GM23338 (cell line): ENCODE data around the gene IGFBP7. TPM values are rescaled to one million over a fixed set of nuclear protein-coding genes. Genes with fewer than 3 reads are reported as not detected.

Source experiments
- ATAC-seq: fragments of 200-7000 bp; cut with Tn5 transposase; 3 replicates; pipeline ENCODE4 v1.9.1; 2020
- DNase-seq: peaks from one replicate; pipeline ENCODE4 v3.0.0-alpha.2; 2015; ENCODE audit warnings: low spot score
- H2AFZ ChIP-seq: fragments of 200-600 bp; sonication (generic); 2 replicates; pipeline ENCODE4 v1.8.0; 2016; ENCODE audit warnings: antibody characterized with exemption, mild to moderate bottlenecking, moderate library complexity
- H3F3A ChIP-seq: fragments of 200-600 bp; sonication (generic); replicated peaks from 2 replicates; pipeline ENCODE4 v1.8.0; 2017; ENCODE audit warnings: antibody characterized with exemption, mixed run types, low read depth
- H3K27ac ChIP-seq: fragments of 200-600 bp; sonication (generic); 2 replicates; pipeline ENCODE4 v1.6.1; 2016; ENCODE audit warnings: low read depth
- H3K27me3 ChIP-seq: fragments of 200-600 bp; sonication (generic); 2 replicates; pipeline ENCODE4 v1.8.0; 2016; ENCODE audit warnings: mild to moderate bottlenecking, mixed run types, moderate library complexity; ENCODE audit not compliant: insufficient read depth
- H3K36me3 ChIP-seq: fragments of 200-600 bp; sonication (generic); 2 replicates; pipeline ENCODE4 v1.8.0; 2016; ENCODE audit warnings: mild to moderate bottlenecking; ENCODE audit not compliant: insufficient read depth
- H3K4me1 ChIP-seq: fragments of 200-600 bp; sonication (generic); 2 replicates; pipeline ENCODE4 v1.8.0; 2016; ENCODE audit warnings: mild to moderate bottlenecking, moderate library complexity; ENCODE audit not compliant: insufficient read depth
- H3K4me2 ChIP-seq: fragments of 200-600 bp; sonication (generic); 2 replicates; pipeline ENCODE4 v1.7.1; 2017; ENCODE audit warnings: mixed run types
- H3K4me3 ChIP-seq: fragments of 200-600 bp; sonication (generic); 2 replicates; pipeline ENCODE4 v1.6.1; 2016; ENCODE audit warnings: mixed run types
- H3K79me2 ChIP-seq: fragments of 200-600 bp; sonication (generic); replicated peaks from 2 replicates; pipeline ENCODE4 v1.8.0; 2017; ENCODE audit warnings: mild to moderate bottlenecking; ENCODE audit not compliant: insufficient read depth
- H3K9me2 ChIP-seq: fragments of 200-600 bp; sonication (generic); 2 replicates; pipeline ENCODE4 v1.8.0; 2017; ENCODE audit not compliant: insufficient read depth
- H4K20me1 ChIP-seq: fragments of 200-600 bp; sonication (generic); replicated peaks from 2 replicates; pipeline ENCODE4 v1.8.0; 2017; ENCODE audit warnings: mild to moderate bottlenecking; ENCODE audit not compliant: insufficient read depth
- H3K27ac Mint-ChIP-seq: 2 replicates; pipeline ENCODE4 v1.8.0; 2020; ENCODE audit warnings: inconsistent platforms, mild to moderate bottlenecking, moderate library complexity, mixed read lengths
- H3K27me3 Mint-ChIP-seq: 3 replicates; pipeline ENCODE4 v1.8.0; 2022; ENCODE audit warnings: low read depth, mild to moderate bottlenecking, moderate library complexity, mixed read lengths, inconsistent platforms; ENCODE audit not compliant: insufficient read depth, poor library complexity
- H3K36me3 Mint-ChIP-seq: 3 replicates; pipeline ENCODE4 v1.8.0; 2021; ENCODE audit warnings: low read depth, mild to moderate bottlenecking, inconsistent platforms, moderate library complexity, mixed read lengths
- H3K4me1 Mint-ChIP-seq: 3 replicates; pipeline ENCODE4 v1.8.0; 2020; ENCODE audit warnings: mild to moderate bottlenecking, inconsistent platforms, mixed read lengths
- H3K4me3 Mint-ChIP-seq: 3 replicates; pipeline ENCODE4 v1.8.0; 2021; ENCODE audit warnings: moderate library complexity, mild to moderate bottlenecking, inconsistent platforms, mixed read lengths
- H3K9me3 Mint-ChIP-seq: 3 replicates; pipeline ENCODE4 v1.8.0; 2020; ENCODE audit warnings: moderate library complexity, mild to moderate bottlenecking, inconsistent platforms, mixed read lengths
- EZH2 ChIP-seq: fragments of 200-600 bp; sonication (generic); IDR thresholded peaks from one replicate; pipeline ENCODE4 v1.8.0; 2017; ENCODE audit warnings: antibody characterized with exemption, mild to moderate bottlenecking, low read depth; ENCODE audit not compliant: unreplicated experiment
- EZH2phosphoT487 ChIP-seq: fragments of 200-600 bp; sonication (generic); IDR thresholded peaks from one replicate; pipeline ENCODE4 v1.8.1; 2018; ENCODE audit warnings: antibody characterized with exemption; ENCODE audit not compliant: unreplicated experiment
- JUNB ChIP-seq: IDR thresholded peaks from one replicate; pipeline ENCODE4 v1.6.1; 2016; ENCODE audit warnings: antibody characterized with exemption; ENCODE audit not compliant: unreplicated experiment
- POLR2AphosphoS5 ChIP-seq: IDR thresholded peaks from 2 replicates; pipeline ENCODE4 v1.6.1; 2016; ENCODE audit warnings: antibody characterized with exemption, low read depth
- STAT1 ChIP-seq: IDR thresholded peaks from one replicate; pipeline ENCODE4 v1.6.1; 2016; ENCODE audit warnings: antibody characterized with exemption; ENCODE audit not compliant: unreplicated experiment
- ZNF114 ChIP-seq: fragments of 250-450 bp; sonication (Bioruptor Pico); IDR thresholded peaks from 2 replicates; pipeline ENCODE4 v1.5.0; 2020; ENCODE audit warnings: mild to moderate bottlenecking, moderate library complexity
- long read RNA-seq: library from polyadenylated mRNA; unstranded; transcript quantifications from one replicate; pipeline ENCODE4 v2.0.0, GENCODE V29; 2020; ENCODE audit not compliant: unreplicated experiment
- polyA plus RNA-seq: library from polyadenylated mRNA; unstranded; fragments of >200 nt; fragmentation: Nextera tagmentation; extraction: Ambion mirVana; gene quantifications from 2 replicates; pipeline ENCODE4 v1.2.1, GENCODE V29; 2016
- total RNA-seq: library from RNA; depleted of rRNA; stranded (reverse); fragments of >200 nt; shearing (Covaris generic); gene quantifications from 2 replicates; pipeline ENCODE4 v1.2.3, GENCODE V29; 2014; rRNA removed
- TF ChIP-seq, protein P1 (sequence below): fragments of 250-450 bp; sonication (Bioruptor Pico); IDR thresholded peaks from 2 replicates; pipeline ENCODE4 v1.5.0; 2020; ENCODE audit warnings: mild to moderate bottlenecking, moderate library complexity
- TF ChIP-seq, protein P2 (sequence below), 2 experiments: fragments of 200-600 bp in 1 of 2; sonication (generic) in 1 of 2; conservative IDR thresholded peaks; 2 replicates each; pipeline versions ENCODE4 v1.5.1 to v1.6.1; 2016 to 2017; ENCODE audit warnings: antibody characterized with exemption in 2 of 2, low read depth in 2 of 2, mild to moderate bottlenecking in 2 of 2, moderate library complexity in 1 of 2
- TF ChIP-seq, protein P3 (sequence below): IDR thresholded peaks from 2 replicates; pipeline ENCODE4 v1.6.1; 2016; ENCODE audit warnings: antibody characterized with exemption

IGFBP7 gene
- 0.49 TPM in 1 of 2 replicates, not detected in the other for total RNA-seq
- 7.9 and 13.2 TPM in 2 replicates for polyA plus RNA-seq
- long read RNA-seq = 0 reads

GRCh38 chr4:57109847-57110639, at the start of gene IGFBP7:
TSS of gene IGFBP7 (minus strand) at chr4:57110385. CDS start at chr4:57110351, 34 bp downstream.
- no peak within 1 kb of the TSS for H3K27ac ChIP-seq
- H3K4me1 Mint-ChIP-seq = peaks cover 19% of the 10 kb centered on the region
- peak within 1 kb of the TSS; percentile 91 for H3K4me3 Mint-ChIP-seq
- peaks cover 29% of the 10 kb centered on the region for H3K27me3 Mint-ChIP-seq
- no peaks in the 10 kb centered on the region for H3K9me3 Mint-ChIP-seq
- H3K4me2 ChIP-seq = peak within 1 kb of the TSS; percentile 96
- peak; percentile 47 for DNase-seq
- H3K9me2 ChIP-seq = no peaks in the 10 kb centered on the region
- H3K4me3 ChIP-seq = peak within 1 kb of the TSS; percentile 69
- H3K36me3 Mint-ChIP-seq = no peaks in the 10 kb centered on the region; the same call in 2 of the 3 replicates
- peaks cover 70% of the 10 kb centered on the region for H3K27me3 ChIP-seq
- no peak within 1 kb of the TSS for H3K27ac Mint-ChIP-seq
- peaks cover 6% of the 10 kb centered on the region for H3F3A ChIP-seq
- TF ChIP-seq, protein P1, sequence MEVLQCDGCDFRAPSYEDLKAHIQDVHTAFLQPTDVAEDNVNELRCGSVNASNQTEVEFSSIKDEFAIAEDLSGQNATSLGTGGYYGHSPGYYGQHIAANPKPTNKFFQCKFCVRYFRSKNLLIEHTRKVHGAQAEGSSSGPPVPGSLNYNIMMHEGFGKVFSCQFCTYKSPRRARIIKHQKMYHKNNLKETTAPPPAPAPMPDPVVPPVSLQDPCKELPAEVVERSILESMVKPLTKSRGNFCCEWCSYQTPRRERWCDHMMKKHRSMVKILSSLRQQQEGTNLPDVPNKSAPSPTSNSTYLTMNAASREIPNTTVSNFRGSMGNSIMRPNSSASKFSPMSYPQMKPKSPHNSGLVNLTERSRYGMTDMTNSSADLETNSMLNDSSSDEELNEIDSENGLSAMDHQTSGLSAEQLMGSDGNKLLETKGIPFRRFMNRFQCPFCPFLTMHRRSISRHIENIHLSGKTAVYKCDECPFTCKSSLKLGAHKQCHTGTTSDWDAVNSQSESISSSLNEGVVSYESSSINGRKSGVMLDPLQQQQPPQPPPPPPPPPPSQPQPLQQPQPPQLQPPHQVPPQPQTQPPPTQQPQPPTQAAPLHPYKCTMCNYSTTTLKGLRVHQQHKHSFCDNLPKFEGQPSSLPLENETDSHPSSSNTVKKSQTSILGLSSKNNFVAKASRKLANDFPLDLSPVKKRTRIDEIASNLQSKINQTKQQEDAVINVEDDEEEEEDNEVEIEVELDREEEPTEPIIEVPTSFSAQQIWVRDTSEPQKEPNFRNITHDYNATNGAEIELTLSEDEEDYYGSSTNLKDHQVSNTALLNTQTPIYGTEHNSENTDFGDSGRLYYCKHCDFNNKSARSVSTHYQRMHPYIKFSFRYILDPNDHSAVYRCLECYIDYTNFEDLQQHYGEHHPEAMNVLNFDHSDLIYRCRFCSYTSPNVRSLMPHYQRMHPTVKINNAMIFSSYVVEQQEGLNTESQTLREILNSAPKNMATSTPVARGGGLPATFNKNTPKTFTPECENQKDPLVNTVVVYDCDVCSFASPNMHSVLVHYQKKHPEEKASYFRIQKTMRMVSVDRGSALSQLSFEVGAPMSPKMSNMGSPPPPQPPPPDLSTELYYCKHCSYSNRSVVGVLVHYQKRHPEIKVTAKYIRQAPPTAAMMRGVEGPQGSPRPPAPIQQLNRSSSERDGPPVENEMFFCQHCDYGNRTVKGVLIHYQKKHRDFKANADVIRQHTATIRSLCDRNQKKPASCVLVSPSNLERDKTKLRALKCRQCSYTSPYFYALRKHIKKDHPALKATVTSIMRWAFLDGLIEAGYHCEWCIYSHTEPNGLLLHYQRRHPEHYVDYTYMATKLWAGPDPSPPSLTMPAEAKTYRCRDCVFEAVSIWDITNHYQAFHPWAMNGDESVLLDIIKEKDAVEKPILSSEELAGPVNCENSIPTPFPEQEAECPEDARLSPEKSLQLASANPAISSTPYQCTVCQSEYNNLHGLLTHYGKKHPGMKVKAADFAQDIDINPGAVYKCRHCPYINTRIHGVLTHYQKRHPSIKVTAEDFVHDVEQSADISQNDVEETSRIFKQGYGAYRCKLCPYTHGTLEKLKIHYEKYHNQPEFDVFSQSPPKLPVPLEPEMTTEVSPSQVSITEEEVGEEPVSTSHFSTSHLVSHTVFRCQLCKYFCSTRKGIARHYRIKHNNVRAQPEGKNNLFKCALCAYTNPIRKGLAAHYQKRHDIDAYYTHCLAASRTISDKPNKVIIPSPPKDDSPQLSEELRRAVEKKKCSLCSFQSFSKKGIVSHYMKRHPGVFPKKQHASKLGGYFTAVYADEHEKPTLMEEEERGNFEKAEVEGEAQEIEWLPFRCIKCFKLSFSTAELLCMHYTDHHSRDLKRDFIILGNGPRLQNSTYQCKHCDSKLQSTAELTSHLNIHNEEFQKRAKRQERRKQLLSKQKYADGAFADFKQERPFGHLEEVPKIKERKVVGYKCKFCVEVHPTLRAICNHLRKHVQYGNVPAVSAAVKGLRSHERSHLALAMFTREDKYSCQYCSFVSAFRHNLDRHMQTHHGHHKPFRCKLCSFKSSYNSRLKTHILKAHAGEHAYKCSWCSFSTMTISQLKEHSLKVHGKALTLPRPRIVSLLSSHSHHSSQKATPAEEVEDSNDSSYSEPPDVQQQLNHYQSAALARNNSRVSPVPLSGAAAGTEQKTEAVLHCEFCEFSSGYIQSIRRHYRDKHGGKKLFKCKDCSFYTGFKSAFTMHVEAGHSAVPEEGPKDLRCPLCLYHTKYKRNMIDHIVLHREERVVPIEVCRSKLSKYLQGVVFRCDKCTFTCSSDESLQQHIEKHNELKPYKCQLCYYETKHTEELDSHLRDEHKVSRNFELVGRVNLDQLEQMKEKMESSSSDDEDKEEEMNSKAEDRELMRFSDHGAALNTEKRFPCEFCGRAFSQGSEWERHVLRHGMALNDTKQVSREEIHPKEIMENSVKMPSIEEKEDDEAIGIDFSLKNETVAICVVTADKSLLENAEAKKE (CRISPR knock-in tag) = no peak
- TF ChIP-seq EZH2 = peak; percentile 27
- H3K79me2 ChIP-seq = no peaks in the 10 kb centered on the region
- H2AFZ ChIP-seq = peak within 1 kb of the TSS; percentile 100
- H3K4me1 ChIP-seq = peaks cover 12% of the 10 kb centered on the region
- no peaks in the 10 kb centered on the region for H3K36me3 ChIP-seq
- peak; percentile 71 for ATAC-seq
- no peaks in the 10 kb centered on the region for H4K20me1 ChIP-seq

DNA sequence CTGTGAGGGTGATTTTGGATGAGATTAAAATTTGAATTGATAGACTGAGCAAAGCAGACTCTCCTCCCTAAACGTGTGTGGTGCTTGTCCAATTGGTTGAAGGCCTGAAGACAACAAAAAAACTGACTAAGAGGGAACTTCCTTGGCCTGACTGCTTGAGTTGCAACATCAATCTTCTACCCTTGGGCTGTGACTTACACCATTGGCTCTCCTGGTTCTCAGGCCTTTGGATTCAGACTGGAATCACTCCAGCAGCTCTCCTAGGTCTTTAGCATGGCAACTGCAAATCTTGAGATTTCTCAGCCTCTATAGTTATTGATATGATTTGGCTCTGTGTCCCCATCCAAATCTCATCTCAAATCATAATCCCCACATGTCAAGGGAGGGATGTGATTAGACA, 49.7 kb upstream of the IGFBP7 start:
- 0 out of 2 replicates have a peak, but pooled peaks cover 2% of the 10 kb centered on the region for H3F3A ChIP-seq
- H3K27me3 Mint-ChIP-seq = peaks cover 9% of the 10 kb centered on the region
- DNase-seq (no peak), ATAC-seq (no peak)
- peaks cover 27% of the 10 kb centered on the region for H3K9me3 Mint-ChIP-seq
- peaks cover 7% of the 10 kb centered on the region for H3K27me3 ChIP-seq
- no peak overlapping the region for H3K4me3 Mint-ChIP-seq
- no peaks in the 10 kb centered on the region for H3K9me2 ChIP-seq
- H3K36me3 ChIP-seq = no peaks in the 10 kb centered on the region
- no peak overlapping the region for H3K4me3 ChIP-seq
- no peak overlapping the region for H2AFZ ChIP-seq
- H3K36me3 Mint-ChIP-seq = peaks cover 15% of the 10 kb centered on the region
- H3K27ac Mint-ChIP-seq = no peak overlapping the region
- no peaks in the 10 kb centered on the region for H3K79me2 ChIP-seq
- H3K4me2 ChIP-seq = no peak overlapping the region
- no peaks in the 10 kb centered on the region for H4K20me1 ChIP-seq
- H3K27ac ChIP-seq = no peak overlapping the region
- TF ChIP-seq STAT1 (no peak), ZNF114 (CRISPR knock-in tag) (no peak), EZH2phosphoT487 (no peak), JUNB (no peak), POLR2AphosphoS5 (no peak), EZH2 (no peak)
- TF ChIP-seq, protein P2, sequence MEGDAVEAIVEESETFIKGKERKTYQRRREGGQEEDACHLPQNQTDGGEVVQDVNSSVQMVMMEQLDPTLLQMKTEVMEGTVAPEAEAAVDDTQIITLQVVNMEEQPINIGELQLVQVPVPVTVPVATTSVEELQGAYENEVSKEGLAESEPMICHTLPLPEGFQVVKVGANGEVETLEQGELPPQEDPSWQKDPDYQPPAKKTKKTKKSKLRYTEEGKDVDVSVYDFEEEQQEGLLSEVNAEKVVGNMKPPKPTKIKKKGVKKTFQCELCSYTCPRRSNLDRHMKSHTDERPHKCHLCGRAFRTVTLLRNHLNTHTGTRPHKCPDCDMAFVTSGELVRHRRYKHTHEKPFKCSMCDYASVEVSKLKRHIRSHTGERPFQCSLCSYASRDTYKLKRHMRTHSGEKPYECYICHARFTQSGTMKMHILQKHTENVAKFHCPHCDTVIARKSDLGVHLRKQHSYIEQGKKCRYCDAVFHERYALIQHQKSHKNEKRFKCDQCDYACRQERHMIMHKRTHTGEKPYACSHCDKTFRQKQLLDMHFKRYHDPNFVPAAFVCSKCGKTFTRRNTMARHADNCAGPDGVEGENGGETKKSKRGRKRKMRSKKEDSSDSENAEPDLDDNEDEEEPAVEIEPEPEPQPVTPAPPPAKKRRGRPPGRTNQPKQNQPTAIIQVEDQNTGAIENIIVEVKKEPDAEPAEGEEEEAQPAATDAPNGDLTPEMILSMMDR (conservative IDR thresholded peaks at IDR 0.05; ENCODE audit: low read depth in 2 of 2) = no peak
- TF ChIP-seq, protein P3, sequence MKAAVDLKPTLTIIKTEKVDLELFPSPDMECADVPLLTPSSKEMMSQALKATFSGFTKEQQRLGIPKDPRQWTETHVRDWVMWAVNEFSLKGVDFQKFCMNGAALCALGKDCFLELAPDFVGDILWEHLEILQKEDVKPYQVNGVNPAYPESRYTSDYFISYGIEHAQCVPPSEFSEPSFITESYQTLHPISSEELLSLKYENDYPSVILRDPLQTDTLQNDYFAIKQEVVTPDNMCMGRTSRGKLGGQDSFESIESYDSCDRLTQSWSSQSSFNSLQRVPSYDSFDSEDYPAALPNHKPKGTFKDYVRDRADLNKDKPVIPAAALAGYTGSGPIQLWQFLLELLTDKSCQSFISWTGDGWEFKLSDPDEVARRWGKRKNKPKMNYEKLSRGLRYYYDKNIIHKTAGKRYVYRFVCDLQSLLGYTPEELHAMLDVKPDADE = no peak
- H3K4me1 ChIP-seq = peaks cover 5% of the 10 kb centered on the region; the same call in 1 of the 2 replicates
- peaks cover 11% of the 10 kb centered on the region for H3K4me1 Mint-ChIP-seq
